Middle frontal gyrus (tissue), 1 donor: ENCODE measurements around the gene TUBB1.
"Not testable (repeated sequence)": the region's sequence is repeated elsewhere in the genome, so short reads cannot be mapped to it uniquely, and the experiment has no call there.

Experiments used
- DNase-seq: peaks from one replicate; pipeline ENCODE4 v3.0.0-alpha.2; 2015; ENCODE audit warnings: low spot score; ENCODE audit errors: extremely low spot score

Gene TUBB1

DNA sequence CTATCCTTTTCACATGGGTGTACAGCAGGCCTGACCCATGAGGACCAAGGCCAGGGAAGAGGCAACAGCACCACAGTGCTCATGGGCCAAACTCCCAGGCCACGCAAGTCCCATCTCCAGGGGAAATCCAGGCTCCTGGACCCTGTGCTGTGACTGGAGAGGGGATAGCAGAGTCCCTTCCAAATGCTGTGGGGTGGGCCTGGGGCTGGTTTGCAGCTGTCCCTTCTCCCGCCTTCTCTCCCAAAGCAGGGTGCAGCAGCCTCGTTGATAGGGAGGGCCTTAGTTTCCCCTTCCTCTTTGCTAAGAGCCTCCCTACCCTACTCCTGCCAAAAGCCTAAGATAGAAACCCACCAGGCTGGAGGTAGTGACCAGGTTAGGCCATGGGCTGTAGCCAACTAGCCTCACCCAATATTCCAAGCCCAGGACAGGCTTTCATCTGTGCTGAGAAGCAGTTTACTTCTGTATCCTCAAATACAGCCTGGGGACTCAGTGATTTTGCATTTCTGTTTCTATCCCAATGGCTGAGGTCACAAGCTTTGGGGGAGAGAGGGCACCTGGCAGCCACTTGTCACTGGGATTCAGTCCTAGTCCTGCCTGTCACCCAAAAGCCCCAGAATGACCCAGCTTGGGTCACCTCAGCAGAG lies 13.6 kb upstream of the TUBB1 start:
- DNase-seq, result no peak

DNA sequence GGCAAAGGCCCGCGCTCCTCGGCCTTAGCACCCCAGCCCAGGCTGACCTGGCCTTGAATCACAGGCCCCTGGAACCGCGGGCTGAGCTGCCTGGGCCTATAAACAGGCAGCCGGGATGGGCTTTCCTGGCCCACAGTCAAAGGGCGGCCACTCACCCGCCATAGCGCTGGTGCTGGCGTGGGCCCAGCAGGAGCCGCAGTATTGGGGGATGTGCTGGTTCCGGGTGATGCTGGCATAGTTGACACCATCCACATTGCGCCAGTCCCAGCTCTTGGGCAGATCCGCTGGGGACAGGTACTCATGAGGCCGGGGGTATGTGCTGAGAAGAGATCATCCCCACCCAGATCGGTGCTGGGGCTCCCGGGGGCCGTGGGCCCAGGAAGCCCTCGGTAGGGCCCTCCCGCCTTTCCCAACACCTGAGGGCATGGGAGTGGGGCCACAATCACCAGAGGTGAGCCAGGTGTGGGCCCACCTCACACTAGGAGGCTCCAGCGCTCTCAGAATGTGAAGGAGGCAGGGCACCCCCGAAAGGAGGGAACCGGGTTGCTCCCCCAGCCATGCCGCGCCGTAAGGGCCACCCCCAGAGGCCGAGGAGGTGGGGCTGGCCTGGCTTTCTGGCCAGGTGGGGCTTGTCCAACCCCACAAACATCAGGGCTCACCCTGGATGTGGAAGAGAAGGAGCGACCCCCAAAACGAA lies 12.9 kb upstream of the TUBB1 start:
- no peak for DNase-seq

DNA sequence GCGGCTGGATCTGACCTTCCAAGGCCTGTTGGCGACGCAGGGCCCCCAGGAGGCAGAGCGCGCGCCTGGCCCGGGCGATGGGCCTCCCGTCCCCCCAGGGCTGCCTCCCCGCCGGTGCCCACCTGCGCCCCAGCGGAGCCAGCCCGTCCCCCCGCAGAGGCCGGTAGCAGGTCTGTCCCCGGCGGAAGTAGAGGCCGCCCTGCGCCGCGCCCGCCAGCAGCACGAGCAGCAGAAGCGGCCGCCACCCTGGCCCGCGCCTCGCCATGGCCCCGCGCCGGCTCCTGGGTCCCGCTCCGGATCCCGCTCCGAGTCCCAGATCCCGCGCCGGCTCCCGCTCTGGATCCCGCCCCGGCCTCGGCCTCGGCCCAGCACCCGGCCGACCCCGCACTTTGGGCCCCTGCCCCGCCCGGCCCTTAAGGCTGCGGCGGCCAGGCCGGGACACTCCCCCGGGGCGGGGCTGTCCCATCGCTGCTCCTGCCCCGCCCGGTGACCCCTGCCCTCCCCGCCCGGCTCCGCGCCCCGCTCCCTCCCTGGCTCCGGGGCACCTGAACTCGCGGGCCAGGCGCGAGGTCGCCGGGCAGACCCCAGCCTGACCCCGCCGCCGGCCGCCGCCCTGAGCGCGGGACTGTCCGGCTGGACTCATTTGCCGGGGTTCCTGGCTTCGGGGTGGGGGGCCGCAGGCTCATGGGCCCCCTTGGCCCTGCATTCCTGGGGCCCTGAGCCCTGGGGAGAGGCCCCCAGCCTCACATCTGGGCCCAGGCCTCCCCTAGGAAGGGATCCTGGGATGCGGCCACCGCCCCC lies 12.2 kb upstream of the TUBB1 start, which contains the start of gene CTSZ:
Gene CTSZ (minus strand): TSS at position 391 of the 801 bp plus-strand sequence. CDS start 126 bp downstream, at position 265.
- no peak for DNase-seq

DNA sequence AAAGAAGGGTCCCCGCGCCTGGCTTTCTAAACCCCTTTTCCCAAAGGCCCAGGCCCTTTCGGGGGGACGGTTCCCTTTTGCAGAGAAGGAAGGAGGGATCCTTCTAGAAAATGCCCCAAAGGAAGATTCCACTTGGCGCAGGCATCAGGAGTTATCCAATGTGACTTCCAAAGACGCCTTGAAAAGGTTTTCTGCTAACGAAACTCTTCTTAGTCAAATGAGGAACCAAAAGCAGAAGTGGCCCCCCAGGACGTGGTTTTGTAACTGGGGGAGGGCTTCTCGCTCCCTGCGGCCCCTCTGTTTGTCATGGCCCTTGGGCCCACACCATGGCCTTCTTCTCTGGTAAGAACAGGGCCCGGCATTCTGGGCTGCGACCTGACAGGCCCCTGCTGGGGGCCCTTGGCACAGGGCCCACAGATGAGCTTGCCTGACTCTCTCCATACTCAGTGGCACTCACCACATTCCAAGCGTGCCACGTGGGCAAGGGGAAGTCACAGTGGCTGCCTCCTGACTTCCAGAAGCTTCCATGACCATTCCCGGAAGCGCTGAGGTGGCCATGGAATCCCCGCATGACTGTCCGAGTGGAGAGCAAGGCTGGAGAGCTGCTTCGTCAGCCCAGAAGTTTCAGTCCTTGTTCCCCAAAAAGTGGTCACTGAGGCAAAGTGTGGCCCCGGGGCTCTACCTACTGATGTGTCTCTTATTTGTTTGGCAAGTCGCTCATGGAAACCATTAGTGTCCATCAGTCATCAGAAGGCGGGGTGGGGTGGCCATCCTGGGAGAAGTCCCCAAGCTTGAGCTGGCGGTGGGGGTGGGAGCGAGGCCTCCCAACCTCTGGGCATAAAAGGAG lies 11.3 kb upstream of the TUBB1 start:
- no peak for DNase-seq

DNA sequence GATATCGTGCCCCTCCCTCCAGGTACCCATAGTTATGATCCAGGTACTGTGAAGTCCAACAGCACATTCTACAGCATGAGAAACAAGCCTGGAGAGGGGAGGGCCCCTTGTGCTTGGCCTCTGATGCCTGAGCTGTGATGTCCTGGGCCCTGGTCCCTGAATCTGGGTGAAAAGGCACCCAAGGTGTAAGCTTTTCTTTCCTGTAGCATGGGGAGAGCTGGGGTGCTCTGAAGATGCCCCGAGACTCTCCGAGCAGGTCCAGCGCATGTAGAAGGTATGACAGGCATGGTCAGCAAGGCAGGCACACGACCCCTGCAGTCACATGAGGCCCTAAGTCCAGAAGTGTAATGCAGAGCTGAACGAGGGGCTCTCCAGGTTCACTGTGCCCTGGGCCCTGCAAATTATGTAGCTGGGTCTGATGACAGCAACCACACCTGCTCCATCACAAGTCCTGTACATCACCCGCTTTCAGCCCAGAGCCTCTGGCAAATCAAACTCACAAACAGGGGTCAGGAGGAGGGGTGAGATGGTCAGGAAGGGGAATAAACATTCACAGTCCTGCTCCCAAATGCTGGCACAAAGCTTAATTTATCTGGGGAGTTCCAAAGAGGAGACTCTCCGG lies 10.4 kb upstream of the TUBB1 start:
- DNase-seq, result no peak

DNA sequence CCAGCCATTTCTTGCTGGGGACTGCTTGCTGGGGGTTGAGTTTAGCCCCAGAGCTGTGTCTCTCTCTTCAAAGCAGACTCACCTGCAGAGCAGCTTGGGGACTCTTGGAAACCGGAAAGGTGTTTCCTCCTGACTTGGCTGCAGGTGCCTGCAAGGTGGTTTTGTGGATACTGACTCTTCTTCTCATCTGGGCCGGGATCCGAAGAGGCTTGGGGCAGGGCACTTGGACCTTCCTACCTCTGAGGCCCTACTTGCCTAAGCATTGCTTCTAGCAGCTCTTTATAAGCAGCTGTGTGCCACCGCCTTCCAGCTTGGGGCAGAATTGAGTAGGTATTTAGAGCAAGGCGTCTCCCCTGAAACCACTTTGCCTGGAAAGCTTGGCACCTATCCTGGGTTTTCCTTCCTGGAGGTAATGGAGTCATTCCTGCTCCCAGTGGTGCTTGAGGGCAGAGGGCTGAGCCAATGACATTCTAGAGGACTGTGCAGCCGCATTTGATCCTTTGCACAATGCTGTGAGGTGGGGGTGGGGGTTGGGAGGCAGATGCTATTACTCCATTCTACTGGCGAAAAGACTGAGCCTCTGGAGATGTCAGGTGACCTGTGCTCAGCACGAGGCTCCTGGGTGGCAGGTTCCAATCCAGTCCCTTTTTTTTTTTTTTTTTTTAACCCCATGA lies 8.8 kb upstream of the TUBB1 start:
- no peak for DNase-seq

DNA sequence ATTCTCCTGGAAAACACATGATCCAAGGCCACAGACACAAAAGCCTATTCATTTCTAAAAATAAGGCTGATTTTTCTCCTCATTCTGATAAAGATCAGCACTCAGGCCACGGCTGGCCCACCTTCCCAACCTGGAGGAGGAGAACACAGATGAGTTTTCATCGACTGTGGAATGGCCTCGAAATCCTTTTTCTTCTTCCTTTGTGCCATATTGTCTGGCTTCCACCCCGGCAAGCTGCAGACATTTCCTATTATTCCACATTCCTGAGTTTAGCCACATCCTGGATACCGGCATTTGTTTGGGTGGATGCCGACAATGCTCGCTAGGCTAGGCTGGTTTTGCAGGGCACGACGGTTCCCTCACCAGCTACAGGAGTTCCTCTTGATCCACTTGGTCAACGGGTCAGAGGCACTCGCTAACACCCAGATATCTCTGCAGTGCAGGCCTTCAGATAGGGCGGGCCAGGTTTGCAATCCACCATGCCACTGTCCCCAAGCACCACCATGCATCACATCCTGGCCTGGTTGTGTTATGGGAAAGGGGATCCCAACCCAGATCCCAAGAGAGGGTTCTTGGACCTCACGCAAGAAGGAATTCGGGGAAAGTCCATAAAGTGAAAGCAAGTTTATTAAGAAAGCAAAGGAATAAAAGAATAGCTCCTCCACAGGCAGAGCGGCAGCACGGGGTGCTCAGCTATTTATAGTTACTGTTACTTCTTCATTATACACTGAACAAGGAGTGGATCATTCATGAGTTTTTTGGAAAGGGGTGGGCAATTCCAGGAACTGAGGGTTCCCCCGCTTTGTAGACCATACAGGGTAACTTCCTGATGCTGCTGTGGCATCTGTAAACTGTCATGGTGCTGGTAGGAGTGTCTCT lies 8.0 kb upstream of the TUBB1 start:
- DNase-seq, result no peak

DNA sequence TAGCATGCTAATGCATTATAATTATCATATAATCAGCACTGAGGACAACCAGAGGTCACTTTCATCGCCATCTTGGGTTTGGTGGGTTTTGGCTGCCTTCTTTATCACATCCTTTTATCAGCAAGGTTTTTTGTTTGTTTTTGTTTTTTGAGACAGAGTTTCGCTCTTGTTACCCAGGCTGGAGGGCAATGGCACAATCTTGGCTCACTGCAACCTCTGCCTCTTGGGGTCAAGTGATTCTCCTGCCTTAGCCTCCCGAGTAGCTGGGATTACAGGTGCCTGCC lies 7.4 kb upstream of the TUBB1 start:
- DNase-seq, result not testable (repeated sequence)

DNA sequence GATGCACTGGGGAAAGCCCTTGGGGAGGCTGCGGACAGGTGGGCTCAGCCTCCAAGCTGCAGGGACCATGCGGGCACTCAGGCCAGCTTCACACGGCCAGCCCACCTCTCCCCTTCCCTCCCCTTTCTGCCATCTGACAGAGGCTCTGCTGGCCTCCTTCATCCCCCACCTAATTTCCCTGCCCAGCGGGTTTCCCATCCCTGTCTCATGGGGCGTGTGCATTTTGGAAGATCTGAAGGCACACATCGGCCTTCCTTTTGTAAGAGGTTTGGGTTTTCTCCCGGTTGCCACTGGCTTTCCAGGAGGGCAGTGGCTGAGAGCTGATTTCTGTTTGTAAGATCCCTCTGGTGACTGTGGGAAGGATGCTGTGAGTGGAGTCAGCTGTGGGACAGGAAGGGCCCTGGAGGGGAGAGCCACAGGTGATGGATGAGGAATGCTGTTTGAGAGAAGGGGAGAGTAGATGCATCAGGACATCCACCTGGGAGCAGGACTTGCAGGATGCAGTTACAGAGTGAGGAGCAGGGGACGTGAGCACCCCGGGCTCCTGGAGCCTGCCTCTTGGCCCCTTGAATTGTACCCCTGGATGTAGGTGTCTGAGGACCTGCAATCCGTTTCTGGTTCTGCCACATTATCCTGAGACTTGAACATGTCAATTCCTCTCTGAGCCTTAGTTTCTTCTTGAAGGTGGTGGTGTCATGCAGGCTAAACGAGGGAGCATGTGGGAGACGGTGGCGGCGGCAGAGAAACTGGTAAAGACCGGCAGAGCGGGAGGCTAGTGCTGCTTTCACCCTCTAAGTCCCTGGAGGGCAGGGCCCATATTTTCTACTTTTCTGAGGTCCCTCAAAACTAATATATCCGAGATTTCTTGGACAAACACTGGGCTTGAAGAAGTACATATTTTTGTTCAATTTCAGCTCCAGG lies 5.9 kb upstream of the TUBB1 start:
- DNase-seq, result no peak

DNA sequence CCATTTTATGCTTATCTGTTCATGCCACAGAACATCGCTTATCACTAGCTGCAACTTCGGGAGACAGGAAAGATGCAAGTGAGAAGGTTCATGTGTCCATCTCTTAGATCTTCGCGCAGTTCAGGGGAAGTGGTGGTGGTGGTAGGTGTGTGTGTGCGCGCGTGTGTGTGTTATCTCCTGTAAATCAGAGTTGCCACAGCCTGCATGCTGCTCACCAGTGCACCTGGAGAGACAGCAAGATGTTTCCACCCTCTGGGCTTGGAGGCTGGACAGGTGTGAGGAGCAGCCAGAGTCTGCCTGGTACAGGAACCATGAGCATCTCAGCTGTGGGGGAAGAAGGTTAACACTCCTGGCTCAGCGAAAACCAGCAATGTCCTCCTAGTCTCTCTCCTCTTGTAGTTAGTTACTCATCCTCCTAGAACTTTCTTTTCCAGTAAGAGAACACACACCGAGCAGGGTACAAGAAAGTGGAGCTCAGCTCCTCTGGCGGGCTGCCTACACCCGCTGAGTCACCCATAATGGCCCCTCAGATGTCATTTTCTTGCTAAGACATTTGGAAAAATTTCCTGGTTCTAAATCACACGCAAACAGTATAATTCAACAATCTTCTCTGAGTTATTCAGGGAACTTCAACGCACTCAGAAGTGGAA lies 5.1 kb upstream of the TUBB1 start:
- no peak for DNase-seq

DNA sequence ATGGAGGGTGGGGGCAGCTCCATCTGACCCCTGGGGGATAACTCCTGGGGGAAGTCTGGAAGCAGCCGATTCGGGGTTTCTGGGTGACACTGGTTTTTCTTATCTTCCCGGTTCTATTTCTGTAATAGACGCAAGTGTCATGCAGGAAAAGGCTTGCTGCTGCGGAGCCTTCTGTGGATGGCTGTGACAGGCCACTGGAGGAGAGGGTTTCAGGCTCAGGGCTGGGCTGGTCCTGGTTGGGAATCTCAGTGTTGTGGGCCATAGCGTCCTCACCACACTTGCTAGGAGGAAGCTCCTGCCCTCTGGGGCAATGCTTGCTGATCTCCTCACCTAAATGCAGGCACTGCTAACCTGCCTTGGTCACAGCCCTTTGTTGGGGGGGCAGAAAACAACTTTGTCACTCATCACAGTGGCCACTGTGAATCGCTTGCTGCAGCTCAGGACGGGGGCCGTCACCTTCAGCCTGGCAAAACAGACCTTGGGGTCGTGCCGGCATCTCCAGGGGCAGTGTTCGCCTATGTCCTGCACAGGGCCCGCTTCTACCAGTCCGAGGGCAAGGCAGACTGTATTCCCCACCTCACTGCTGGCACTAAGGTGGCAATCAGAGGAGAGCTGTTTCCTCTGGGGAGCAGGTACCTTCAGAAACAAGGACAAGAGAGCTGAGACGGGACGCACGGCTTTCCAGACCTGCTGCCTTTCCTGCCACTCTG lies 4.4 kb upstream of the TUBB1 start:
- DNase-seq, result no peak

DNA sequence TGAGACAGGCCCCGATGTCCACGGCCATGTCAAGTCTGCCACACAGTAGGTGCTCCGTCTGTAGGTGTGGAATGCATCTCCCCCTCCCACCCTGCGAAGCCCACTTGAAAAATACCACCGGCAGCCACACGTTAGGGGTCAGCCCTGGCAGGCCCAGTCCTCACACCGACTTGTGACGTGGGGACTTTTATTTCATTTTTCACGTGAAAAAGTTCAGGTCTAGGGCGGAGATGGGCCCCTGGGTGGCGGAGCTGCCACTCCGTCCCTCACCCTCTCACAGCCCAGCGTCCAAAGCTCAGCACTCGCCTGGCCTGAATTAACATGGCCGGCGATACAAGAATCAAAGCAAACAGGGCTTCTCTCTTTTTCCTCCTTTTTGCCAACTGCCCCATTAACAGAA lies 3.8 kb upstream of the TUBB1 start:
- DNase-seq, result no peak

DNA sequence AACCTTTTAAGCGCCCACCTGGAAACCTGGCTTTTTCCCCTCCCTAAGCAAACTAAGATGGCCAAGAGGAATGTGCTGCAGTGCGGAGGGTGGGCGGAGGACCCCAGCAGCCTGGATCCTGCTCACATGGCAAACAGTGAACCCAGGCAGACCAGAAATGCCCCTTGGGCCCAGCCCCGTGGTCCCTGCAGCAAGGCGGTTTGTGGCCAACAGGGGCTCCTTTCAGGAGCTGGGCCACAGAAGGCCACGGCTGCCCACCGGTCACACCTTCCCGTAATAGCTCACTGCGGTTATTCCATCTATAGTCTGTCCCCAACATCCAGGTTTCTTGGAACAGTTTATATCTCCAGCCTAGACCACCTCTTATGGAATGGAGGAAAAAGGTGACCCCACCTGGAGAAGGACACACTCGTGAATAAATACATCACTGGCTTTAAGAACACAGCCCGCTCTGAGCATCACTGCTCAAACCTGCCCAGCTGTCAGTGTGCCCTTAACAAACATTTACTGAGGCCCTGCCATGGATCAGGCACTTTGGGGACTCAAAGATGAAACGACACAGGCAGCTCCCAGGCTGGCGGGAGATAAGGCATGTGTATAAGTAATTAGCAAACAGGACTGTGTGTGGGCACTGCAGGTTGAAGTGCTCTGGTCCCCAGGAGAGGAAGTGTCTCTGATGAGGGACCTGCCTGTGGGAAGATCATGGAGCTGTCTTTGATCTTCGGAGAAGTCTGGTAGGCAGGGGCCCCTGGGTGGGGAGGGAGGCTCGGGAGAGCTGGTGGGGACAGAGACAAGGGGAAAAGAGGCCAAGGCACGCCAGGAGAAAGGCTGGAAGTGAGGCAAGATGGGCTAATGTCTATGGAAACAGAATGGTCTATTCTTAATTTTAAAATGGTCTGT lies 3.2 kb upstream of the TUBB1 start:
- no peak for DNase-seq

DNA sequence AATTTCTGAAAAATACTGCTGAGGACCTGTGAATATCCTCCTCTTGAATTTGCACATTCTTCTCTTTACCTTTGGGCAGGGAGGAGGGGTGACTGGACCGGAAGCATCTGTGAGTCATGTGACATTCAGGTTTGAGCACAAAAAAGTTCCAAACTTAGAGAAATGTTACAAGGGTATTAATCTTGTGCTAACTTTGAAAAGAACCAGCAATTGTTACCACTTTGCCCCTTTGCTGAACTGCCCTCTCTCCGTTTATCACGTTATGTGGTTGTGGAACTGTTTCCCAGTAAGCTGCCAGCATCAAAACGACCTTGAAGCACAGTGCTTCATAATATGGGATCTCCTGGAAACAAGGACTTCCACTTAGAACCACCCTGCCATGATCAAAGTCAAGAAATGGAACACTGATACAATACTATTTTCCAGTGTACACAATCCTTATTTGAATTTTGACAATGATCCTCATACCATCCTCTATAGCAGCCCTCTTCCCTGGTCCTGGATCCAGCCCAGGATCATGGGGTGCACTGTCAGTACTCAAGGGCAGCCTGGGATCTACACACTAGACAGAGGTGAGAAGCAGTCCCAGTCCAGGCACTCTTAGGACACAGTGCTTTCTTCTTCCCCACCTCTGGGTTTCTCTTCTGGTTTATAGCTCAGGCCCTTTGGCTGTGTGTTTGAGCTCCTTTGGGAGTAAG lies 2.3 kb upstream of the TUBB1 start:
- no peak for DNase-seq

DNA sequence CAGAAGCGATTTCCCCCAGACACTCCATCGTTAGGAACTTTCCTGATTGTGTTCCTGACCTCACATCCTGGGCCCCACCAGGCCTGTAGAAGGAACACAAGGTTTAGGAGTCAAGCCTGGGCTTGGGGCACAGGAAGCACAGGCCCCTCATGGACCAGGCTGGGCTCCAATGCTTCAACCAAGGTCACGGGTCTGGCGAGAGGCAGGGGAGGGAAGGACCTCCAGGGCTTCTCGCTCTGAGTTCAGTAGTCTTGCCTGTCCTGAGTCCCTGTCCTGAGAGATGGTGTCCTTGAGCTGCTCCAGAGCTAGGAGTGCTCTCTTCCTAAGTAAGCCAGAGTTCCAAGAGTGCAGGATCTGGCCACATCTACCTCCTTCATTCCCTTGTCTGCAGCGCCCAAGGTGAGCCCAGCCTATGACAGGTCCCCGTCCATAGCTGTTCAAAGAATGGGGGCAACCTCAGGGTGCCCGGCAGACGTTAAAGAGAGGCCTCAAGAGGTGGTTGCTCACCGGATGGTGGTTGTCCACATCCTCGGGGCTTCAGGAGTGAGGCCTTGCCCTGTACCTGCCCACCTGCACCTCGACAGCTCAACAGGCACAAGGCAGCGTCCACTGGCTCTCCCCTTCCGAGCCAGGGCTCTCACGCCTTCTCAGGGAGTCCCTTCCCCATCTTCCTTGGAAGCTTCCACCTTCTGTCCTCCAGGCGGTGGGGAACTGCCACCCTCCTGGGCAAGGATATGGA lies 1.6 kb upstream of the TUBB1 start:
- no peak for DNase-seq
